SK-N-SH (cell line): ENCODE measurements around the gene TMEM131. TPM values are rescaled to one million over a fixed set of nuclear protein-coding genes. Genes with fewer than 3 reads are reported as not detected.

ENCODE experiments used
- CTCF ChIA-PET: fragments of 300-600, 350-600 bp; formaldehyde crosslinking; extraction: SDS; loops from one replicate; lab custom pipeline; 2021; lab: Yijun Ruan, JAX
- POLR2A ChIA-PET: fragments of 350-600 bp; sonication (Branson Sonifier 250); formaldehyde crosslinking; extraction: SDS; loops from one replicate; lab custom pipeline; 2020; ENCODE audit warnings: antibody characterized with exemption, inconsistent platforms; lab: Yijun Ruan, JAX
- DNase-seq: peaks from one replicate; pipeline ENCODE4 v3.0.0; 2012
- H2AFZ ChIP-seq: fragments of 200-600 bp; sonication (generic); 2 replicates; pipeline ENCODE4 v1.8.1; 2016; ENCODE audit warnings: antibody characterized with exemption, mild to moderate bottlenecking, low read depth
- H3F3A ChIP-seq: fragments of 200-600 bp; sonication (generic); replicated peaks from 2 replicates; pipeline ENCODE3; 2016; ENCODE audit warnings: antibody characterized with exemption, mild to moderate bottlenecking; ENCODE audit not compliant: insufficient read depth
- H3K27ac ChIP-seq, 2 experiments: fragments of 200-500 bp in 1 of 2; fragments of 200-600 bp in 1 of 2; sonication (Bioruptor generic) in 1 of 2; sonication (generic), shearing (Covaris generic) in 1 of 2; 2 replicates each; pipeline versions ENCODE4 v1.5.1 to v1.6.1; 2014 to 2016; ENCODE audit warnings: low read depth in 2 of 2, inconsistent platforms in 1 of 2, low read length in 1 of 2, mild to moderate bottlenecking in 1 of 2, mixed read lengths in 1 of 2
- H3K27me3 ChIP-seq: fragments of 200-600 bp; sonication (generic), shearing (Covaris generic); 2 replicates; pipeline ENCODE4 v1.6.1; 2016; ENCODE audit warnings: mixed run types; ENCODE audit not compliant: insufficient read depth
- H3K36me3 ChIP-seq, 2 experiments: fragments of 200-500 bp in 1 of 2; fragments of 200-600 bp in 1 of 2; sonication (Bioruptor generic) in 1 of 2; sonication (generic) in 1 of 2; replicated peaks in 1 of 2; 2 replicates each; pipeline versions ENCODE3 to v1.5.1; 2014 to 2016; ENCODE audit warnings: low read length in 1 of 2, mild to moderate bottlenecking in 1 of 2; ENCODE audit not compliant: insufficient read depth in 2 of 2, control insufficient read depth in 1 of 2
- H3K4me1 ChIP-seq, 2 experiments: fragments of 200-500 bp in 1 of 2; fragments of 200-600 bp in 1 of 2; sonication (Bioruptor generic) in 1 of 2; sonication (generic), shearing (Covaris generic) in 1 of 2; 2 replicates each; pipeline versions ENCODE4 v1.5.1 to v1.6.1; 2014 to 2016; ENCODE audit warnings: low read depth in 1 of 2, low read length in 1 of 2, mixed run types in 1 of 2; ENCODE audit not compliant: insufficient read depth in 2 of 2, control insufficient read depth in 1 of 2
- H3K4me2 ChIP-seq: fragments of 200-600 bp; sonication (generic), shearing (Covaris generic); 2 replicates; pipeline ENCODE4 v1.6.1; 2017; ENCODE audit warnings: mixed run types
- H3K4me3 ChIP-seq, 2 experiments: fragments of 200-500 bp in 1 of 2; fragments of 200-600 bp in 1 of 2; sonication (Bioruptor generic) in 1 of 2; sonication (generic), shearing (Covaris generic) in 1 of 2; 2 replicates each; pipeline versions ENCODE4 v1.5.1 to v1.8.1; 2014 to 2016; ENCODE audit warnings: low read depth in 2 of 2, inconsistent platforms in 1 of 2, low read length in 1 of 2, mild to moderate bottlenecking in 1 of 2, mixed read lengths in 1 of 2, moderate library complexity in 1 of 2
- H3K79me2 ChIP-seq: fragments of 200-600 bp; sonication (generic); 2 replicates; pipeline ENCODE4 v1.8.1; 2017; ENCODE audit warnings: mild to moderate bottlenecking; ENCODE audit not compliant: insufficient read depth
- H3K9ac ChIP-seq: fragments of 200-600 bp; sonication (generic); 2 replicates; pipeline ENCODE4 v1.6.1; 2017; ENCODE audit warnings: mixed run types
- H3K9me2 ChIP-seq: fragments of 200-600 bp; sonication (generic); 2 replicates; pipeline ENCODE4 v1.6.1; 2017; ENCODE audit warnings: mixed run types
- H3K9me3 ChIP-seq: fragments of 200-600 bp; sonication (generic); 2 replicates; pipeline ENCODE4 v1.6.1; 2017; ENCODE audit warnings: mixed run types, mild to moderate bottlenecking, moderate library complexity
- H4K20me1 ChIP-seq: fragments of 200-600 bp; sonication (generic); 2 replicates; pipeline ENCODE4 v1.6.1; 2017; ENCODE audit warnings: mild to moderate bottlenecking, mixed run types; ENCODE audit not compliant: insufficient read depth
- EP300 ChIP-seq, 2 experiments: IDR thresholded peaks; 2 replicates each; pipeline versions ENCODE4 v1.4.0 to v1.6.1; 2012; ENCODE audit warnings: borderline replicate concordance in 1 of 2, low read depth in 1 of 2, low read length in 1 of 2
- FOSL2 ChIP-seq: IDR thresholded peaks from 2 replicates; pipeline ENCODE4 v1.4.0; 2012; ENCODE audit warnings: low read depth, mild to moderate bottlenecking, moderate library complexity, borderline replicate concordance
- FOXJ3 ChIP-seq: sonication (generic); formaldehyde crosslinking; IDR thresholded peaks from 2 replicates; pipeline ENCODE4 v1.5.1; 2020; ENCODE audit warnings: mild to moderate bottlenecking, missing genetic modification reagents
- GATA2 ChIP-seq: sonication (generic); formaldehyde crosslinking; IDR thresholded peaks from 2 replicates; pipeline ENCODE4 v1.5.0; 2020; ENCODE audit warnings: mild to moderate bottlenecking, missing genetic modification reagents
- JUND ChIP-seq: IDR thresholded peaks from 2 replicates; pipeline ENCODE4 v1.4.0; 2012
- MAX ChIP-seq: IDR thresholded peaks from 2 replicates; pipeline ENCODE4 v1.4.0; 2012; ENCODE audit warnings: low read depth
- MXI1 ChIP-seq: IDR thresholded peaks from 2 replicates; pipeline ENCODE4 v1.6.1; 2012; ENCODE audit warnings: mild to moderate bottlenecking, low read depth, low read length, improper control_type of control experiment
- NFIC ChIP-seq: IDR thresholded peaks from 2 replicates; pipeline ENCODE4 v1.4.0; 2012; ENCODE audit warnings: borderline replicate concordance
- NRF1 ChIP-seq: IDR thresholded peaks from 2 replicates; pipeline ENCODE4 v1.6.1; 2012; ENCODE audit warnings: low read depth, mild to moderate bottlenecking, low read length
- PBX3 ChIP-seq: IDR thresholded peaks from 2 replicates; pipeline ENCODE4; 2012
- RCOR1 ChIP-seq: fragments of 150-350 bp; IDR thresholded peaks from 2 replicates; pipeline ENCODE4 v1.6.1; 2017; ENCODE audit warnings: antibody characterized with exemption, low read length
- REST ChIP-seq: IDR thresholded peaks from 2 replicates; pipeline ENCODE4 v1.6.1; 2012; ENCODE audit warnings: mild to moderate bottlenecking, low read depth, low read length, moderate library complexity
- RXRA ChIP-seq: IDR thresholded peaks from 2 replicates; pipeline ENCODE4 v1.4.0; 2012; ENCODE audit warnings: low read depth, mild to moderate bottlenecking, borderline replicate concordance
- SIN3A ChIP-seq: IDR thresholded peaks from 2 replicates; pipeline ENCODE4 v1.6.1; 2012; ENCODE audit warnings: low read depth, mild to moderate bottlenecking, low read length, moderate library complexity, borderline replicate concordance
- SMC3 ChIP-seq: IDR thresholded peaks from 2 replicates; pipeline ENCODE4 v1.6.1; 2012; ENCODE audit warnings: low read depth, low read length, improper control_type of control experiment
- TAF1 ChIP-seq: IDR thresholded peaks from 2 replicates; pipeline ENCODE4 v1.6.1; 2012; ENCODE audit warnings: low read depth, mild to moderate bottlenecking, low read length, moderate library complexity, borderline replicate concordance
- TCF12 ChIP-seq: IDR thresholded peaks from 2 replicates; pipeline ENCODE4 v1.4.0; 2012
- TEAD4 ChIP-seq: IDR thresholded peaks from 2 replicates; pipeline ENCODE4 v1.4.0; 2012; ENCODE audit warnings: mild to moderate bottlenecking, borderline replicate concordance; ENCODE audit not compliant: insufficient read depth
- USF2 ChIP-seq: fragments of 150-350 bp; IDR thresholded peaks from 2 replicates; pipeline ENCODE4 v1.6.1; 2017; ENCODE audit warnings: antibody characterized with exemption, low read length, low read depth, borderline replicate concordance
- YY1 ChIP-seq: IDR thresholded peaks from 2 replicates; pipeline ENCODE4 v1.4.0; 2012; ENCODE audit warnings: low read depth, mild to moderate bottlenecking
- WGBS: methylation state at CpG from one replicate; pipeline ENCODE4 v1.1.6; 2017; ENCODE audit warnings: low lambda C conversion rate; 5-methylcytosine and 5-hydroxymethylcytosine counted together
- polyA plus RNA-seq, 3 experiments: library from polyadenylated mRNA; depleted of rRNA; stranded (reverse); fragments of >200 nt; gene quantifications; 2 replicates each; pipeline ENCODE4 v1.2.3, GENCODE V29; 2012
- TF ChIP-seq, protein P1 (sequence below): IDR thresholded peaks from 2 replicates; pipeline ENCODE4 v1.4.0; 2012; ENCODE audit warnings: low read depth, borderline replicate concordance

Gene TMEM131
- polyA plus RNA-seq, 1 of the 3 experiments (the other 2 are of a cell fraction): 9.1 TPM

DNA sequence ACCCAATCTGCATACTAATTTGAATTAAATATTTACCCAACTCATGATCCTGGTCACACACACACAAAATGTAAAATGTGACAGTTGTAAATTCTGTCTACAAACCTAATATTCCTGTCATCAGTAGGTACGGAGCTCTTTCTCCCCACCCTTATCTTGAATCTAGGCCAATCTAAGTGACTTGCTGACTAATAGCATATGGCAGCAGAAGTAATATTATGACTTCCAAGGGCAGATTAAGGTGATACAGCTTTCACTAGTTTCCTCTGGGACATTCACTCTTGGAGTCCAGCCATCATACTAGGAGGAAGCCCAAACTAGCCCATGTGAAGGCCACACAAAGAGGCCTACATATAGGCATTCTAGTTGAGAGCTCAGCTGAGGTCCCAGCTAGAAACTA lies 89.4 kb downstream of the TMEM131 start:
- no peaks in the 10 kb centered on the region for H3K4me1 ChIP-seq
- H3K36me3 ChIP-seq: peaks cover 11 to 19% of the 10 kb centered on the region in 2 experiments
- ChIA-PET POLR2A (no interaction called here), CTCF (no interaction called here)
- no peak overlapping the region for H2AFZ ChIP-seq
- no peak for TF ChIP-seq TEAD4
- no peak for TF ChIP-seq FOXJ3
- no peak for TF ChIP-seq NRF1
- no peak for TF ChIP-seq YY1
- TF ChIP-seq, protein P1, sequence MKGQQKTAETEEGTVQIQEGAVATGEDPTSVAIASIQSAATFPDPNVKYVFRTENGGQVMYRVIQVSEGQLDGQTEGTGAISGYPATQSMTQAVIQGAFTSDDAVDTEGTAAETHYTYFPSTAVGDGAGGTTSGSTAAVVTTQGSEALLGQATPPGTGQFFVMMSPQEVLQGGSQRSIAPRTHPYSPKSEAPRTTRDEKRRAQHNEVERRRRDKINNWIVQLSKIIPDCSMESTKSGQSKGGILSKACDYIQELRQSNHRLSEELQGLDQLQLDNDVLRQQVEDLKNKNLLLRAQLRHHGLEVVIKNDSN: no peak
- TF ChIP-seq MAX: no peak
- no peak for TF ChIP-seq MXI1
- no peak for TF ChIP-seq NFIC
- TF ChIP-seq RXRA: no peak
- no peak for TF ChIP-seq JUND
- TF ChIP-seq EP300 (IDR thresholded peaks at IDR 0.05; ENCODE audit: borderline replicate concordance in 1 of 2, low read depth in 1 of 2, low read length in 1 of 2): no peak
- no peak overlapping the region for H3K27ac ChIP-seq
- no peak for DNase-seq
- WGBS: 77% methylated on average over 1 of the region's 1 CpG
- H3K4me3 ChIP-seq: no peak overlapping the region
- H3K9me3 ChIP-seq: peaks cover 5% of the 10 kb centered on the region; the same call in 1 of the 2 replicates
- H3K79me2 ChIP-seq: 0 out of 2 replicates have a peak, but pooled peaks cover 4% of the 10 kb centered on the region
- H3K9me2 ChIP-seq: no peaks in the 10 kb centered on the region
- no peaks in the 10 kb centered on the region for H4K20me1 ChIP-seq
- H3F3A ChIP-seq: no peaks in the 10 kb centered on the region
- no peak overlapping the region for H3K4me2 ChIP-seq
- H3K9ac ChIP-seq: no peak overlapping the region
- no peaks in the 10 kb centered on the region for H3K27me3 ChIP-seq

DNA sequence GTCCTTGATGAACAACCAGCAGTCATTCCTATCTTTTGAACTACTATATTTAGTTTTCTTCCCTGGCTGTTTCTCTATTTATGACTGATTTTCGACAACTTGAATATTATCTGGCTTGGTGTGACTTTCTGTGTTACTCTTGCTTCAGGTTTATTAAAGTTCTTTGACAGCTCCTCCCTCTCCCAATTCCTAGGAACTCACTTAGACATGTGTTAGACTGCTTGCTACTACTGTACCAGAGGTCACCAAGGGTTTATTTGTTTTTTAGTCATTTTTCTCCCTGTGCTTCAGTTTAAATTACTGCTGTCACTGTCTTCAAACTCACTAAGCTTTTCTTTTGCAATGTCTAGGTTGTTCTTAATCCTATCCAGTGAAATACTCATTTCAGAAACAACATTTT lies 90.5 kb downstream of the TMEM131 start:
- 0 out of 2 replicates have a peak, but pooled peaks cover under 1% of the 10 kb centered on the region for H3K79me2 ChIP-seq
- no peaks in the 10 kb centered on the region for H3K9me3 ChIP-seq
- peaks cover 11 to 15% of the 10 kb centered on the region in 2 experiments for H3K36me3 ChIP-seq
- no peaks in the 10 kb centered on the region for H3K9me2 ChIP-seq
- H3F3A ChIP-seq: no peaks in the 10 kb centered on the region
- 95% methylated on average over 1 of the region's 1 CpG for WGBS
- no peaks in the 10 kb centered on the region for H4K20me1 ChIP-seq
- H3K9ac ChIP-seq: no peak overlapping the region
- CTCF ChIA-PET: interaction anchor here (1.0 kb wide), 1 partner anchor 9 kb away, joined by 3 read pairs; no protein-coding TSS in a partner anchor
- H3K27me3 ChIP-seq: no peaks in the 10 kb centered on the region
- no peak for DNase-seq
- no peak overlapping the region for H3K27ac ChIP-seq
- no peaks in the 10 kb centered on the region for H3K4me1 ChIP-seq
- POLR2A ChIA-PET: no interaction called here
- H3K4me3 ChIP-seq: no peak overlapping the region
- H2AFZ ChIP-seq: no peak overlapping the region
- no peak overlapping the region for H3K4me2 ChIP-seq
- TF ChIP-seq USF2 (no peak), RCOR1 (no peak), TAF1 (no peak), TCF12 (no peak), NFIC (no peak), SMC3 (no peak), FOSL2 (no peak), FOXJ3 (no peak), PBX3 (no peak), JUND (no peak), GATA2 (CRISPR knock-in tag) (no peak), REST (no peak), SIN3A (no peak)
